Right atrium auricular region (tissue), 2 donors: ENCODE measurements around the gene LAMTOR4. TPM values are rescaled to one million over a fixed set of nuclear protein-coding genes. Genes with fewer than 3 reads are reported as not detected.
"Not testable (repeated sequence)": the region's sequence is repeated elsewhere in the genome, so short reads cannot be mapped to it uniquely, and the experiment has no call there.

Source experiments
- DNase-seq: peaks from one replicate; pipeline ENCODE4 v3.0.0-alpha.2; 2019; ENCODE audit warnings: low spot score
- H3K27ac ChIP-seq, 2 donors: fragments of 200-600 bp; sonication (generic); 1 replicate in 1 of 2; 2 replicates in 1 of 2; pipeline ENCODE4 v1.5.1; 2016 to 2019
- H3K27me3 ChIP-seq, 2 donors: fragments of 200-600 bp; sonication (generic); one replicate each; pipeline versions ENCODE4 v1.5.1 to v1.6.0; 2017 to 2019
- H3K36me3 ChIP-seq: fragments of 200-600 bp; sonication (generic); one replicate; pipeline ENCODE4 v1.5.1; 2016
- H3K4me1 ChIP-seq, 2 donors: fragments of 200-600 bp; sonication (generic); one replicate each; pipeline versions ENCODE4 v1.5.1 to v1.6.0; 2017 to 2019
- H3K4me3 ChIP-seq, 2 donors: fragments of 200-600 bp; sonication (generic); 1 replicate in 1 of 2; 2 replicates in 1 of 2; pipeline ENCODE4 v1.5.1; 2017 to 2019; ENCODE audit warnings: mild to moderate bottlenecking in 1 of 2, moderate library complexity in 1 of 2
- H3K9me3 ChIP-seq, 2 donors: fragments of 200-600 bp; sonication (generic); one replicate each; pipeline ENCODE4 v1.5.1; 2019
- CTCF ChIP-seq, 2 donors: fragments of 200-600 bp; sonication (generic); IDR thresholded peaks; one replicate each; pipeline ENCODE4 v1.5.1; 2019; ENCODE audit warnings: antibody characterized with exemption in 2 of 2
- total RNA-seq, 2 donors: library from RNA; depleted of rRNA; stranded (reverse); fragments of >200 nt; gene quantifications; one replicate each; pipeline ENCODE4 v1.1.0, GENCODE V29; 2016

The LAMTOR4 gene
- total RNA-seq, 2 donors from 2014 or later: 153 to 168 TPM

DNA sequence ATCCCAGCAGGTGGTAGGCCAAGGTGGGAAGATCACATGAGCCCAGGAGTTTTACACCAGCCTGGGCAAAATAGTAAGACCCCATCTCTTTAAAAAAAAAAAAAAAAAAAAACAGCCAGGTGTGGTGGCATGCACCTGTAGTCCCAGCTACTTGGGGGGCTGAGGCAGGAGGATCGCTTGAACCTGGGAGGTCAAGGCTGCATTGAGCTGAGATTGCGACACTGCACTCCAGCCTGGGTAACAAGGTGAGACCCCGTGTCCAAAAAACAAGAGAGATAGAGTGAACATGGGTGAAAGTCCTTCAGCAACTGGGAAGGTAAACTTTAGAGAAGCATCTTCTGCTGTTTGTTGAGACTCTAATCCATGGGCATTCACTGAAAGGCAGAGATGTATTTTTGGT lies 6.3 kb upstream of the LAMTOR4 start:
- no peaks in the 10 kb centered on the region for H3K27me3 ChIP-seq
- H3K4me3 ChIP-seq: no peak overlapping the region
- H3K36me3 ChIP-seq: no peaks in the 10 kb centered on the region
- H3K27ac ChIP-seq: no peak overlapping the region
- DNase-seq: no peak
- TF ChIP-seq CTCF (IDR thresholded peaks at IDR 0.05): no peak
- H3K4me1 ChIP-seq: no peaks in the 10 kb centered on the region
- H3K9me3 ChIP-seq: no peaks in the 10 kb centered on the region

DNA sequence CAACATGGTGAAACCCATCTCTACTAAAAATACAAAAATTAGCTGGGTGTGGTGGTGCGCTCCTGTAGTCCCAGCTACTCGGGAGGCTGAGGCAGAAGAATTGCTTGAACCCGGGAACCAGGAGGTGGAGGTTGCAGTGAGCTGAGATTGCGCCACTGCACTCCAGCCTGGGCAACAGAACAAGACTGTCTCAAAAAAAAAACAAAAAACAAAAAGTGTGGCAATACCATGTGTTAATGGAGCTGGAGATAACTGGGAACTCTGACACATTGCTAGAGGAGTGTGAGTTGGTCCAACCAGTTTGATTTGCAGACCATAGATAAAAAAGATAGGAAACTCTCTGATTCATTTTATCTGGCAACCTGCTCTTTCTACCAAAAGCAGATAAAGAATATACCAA lies 2.4 kb upstream of the LAMTOR4 start:
- DNase-seq, H3K9me3 ChIP-seq, H3K36me3 ChIP-seq, H3K27me3 ChIP-seq, H3K27ac ChIP-seq, H3K4me3 ChIP-seq: not testable (repeated sequence)
- H3K4me1 ChIP-seq: peaks cover 0 to 16% of the 10 kb centered on the region in 2 donors

- TF ChIP-seq CTCF (IDR thresholded peaks at IDR 0.05): no peak
- Histone ChIP-seq H3K27me3 (no peaks in the 10 kb centered on the region), H3K27ac (no peak overlapping the region), H3K4me3 (no peak overlapping the region), H3K4me1 (peaks cover 0 to 16% of the 10 kb centered on the region in 2 donors), H3K9me3 (no peaks in the 10 kb centered on the region), H3K36me3 (no peaks in the 10 kb centered on the region)
- DNase-seq: no peak
Measured at GRCh38 chr7:100147278-100147677, 1.4 kb upstream of the LAMTOR4 start.

- Histone ChIP-seq H3K27ac (peak overlapping the region; percentile 74 to 81), H3K36me3 (no peaks in the 10 kb centered on the region), H3K4me1 (peaks cover 0 to 16% of the 10 kb centered on the region in 2 donors), H3K27me3 (no peaks in the 10 kb centered on the region), H3K9me3 (no peaks in the 10 kb centered on the region), H3K4me3 (peak overlapping the region; percentile 59 to 93)
- TF ChIP-seq CTCF (IDR thresholded peaks at IDR 0.05): no peak
- DNase-seq: no peak
Measured at GRCh38 chr7:100148225-100148558, 526 bp upstream of the LAMTOR4 start.

DNA sequence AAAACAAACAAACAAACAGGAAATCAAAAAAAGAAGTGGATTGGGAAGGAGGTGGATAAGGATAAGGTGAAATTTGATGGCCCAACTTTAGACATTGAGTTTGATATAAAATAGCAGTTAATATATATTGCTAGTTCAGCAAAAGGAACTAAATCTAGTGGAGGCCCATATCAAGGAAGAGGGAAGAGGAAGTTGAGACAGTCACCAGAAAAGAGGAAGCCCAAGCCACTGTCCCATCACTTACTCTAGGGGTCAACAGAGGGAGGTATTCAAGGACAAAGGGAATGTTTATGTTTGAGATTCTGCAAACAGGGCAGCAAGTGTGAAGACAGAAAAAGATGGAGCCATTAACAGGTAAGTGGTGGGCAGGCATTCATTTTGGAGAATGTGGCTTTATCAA lies 3.7 kb downstream of the LAMTOR4 start:
- no peak for TF ChIP-seq CTCF (IDR thresholded peaks at IDR 0.05)
- H3K4me1 ChIP-seq: peaks cover 0 to 24% of the 10 kb centered on the region in 2 donors
- H3K36me3 ChIP-seq: peaks cover 33% of the 10 kb centered on the region
- H3K27ac ChIP-seq: no peak overlapping the region
- no peak for DNase-seq
- no peak overlapping the region for H3K4me3 ChIP-seq
- no peaks in the 10 kb centered on the region for H3K27me3 ChIP-seq
- no peaks in the 10 kb centered on the region for H3K9me3 ChIP-seq

GRCh38 chr7:100152937-100153666 lies 4.4 kb downstream of the LAMTOR4 start:
- no peak for TF ChIP-seq CTCF (IDR thresholded peaks at IDR 0.05)
- H3K27me3 ChIP-seq: no peaks in the 10 kb centered on the region
- no peaks in the 10 kb centered on the region for H3K9me3 ChIP-seq
- no peak overlapping the region for H3K4me3 ChIP-seq
- H3K27ac ChIP-seq: no peak overlapping the region
- peaks cover 33% of the 10 kb centered on the region for H3K36me3 ChIP-seq
- no peak for DNase-seq
- peaks cover 0 to 29% of the 10 kb centered on the region in 2 donors for H3K4me1 ChIP-seq
